Activated T-cell treated with anti-CD3 and anti-CD28 coated beads for 4 hours (primary cell): ENCODE measurements around the gene UQCRC1.
"Not testable (repeated sequence)": the region's sequence is repeated elsewhere in the genome, so short reads cannot be mapped to it uniquely, and the experiment has no call there.

Source experiments
- DNase-seq: peaks from one replicate; pipeline ENCODE4 v3.0.0-alpha.2; 2020

Gene UQCRC1

DNA sequence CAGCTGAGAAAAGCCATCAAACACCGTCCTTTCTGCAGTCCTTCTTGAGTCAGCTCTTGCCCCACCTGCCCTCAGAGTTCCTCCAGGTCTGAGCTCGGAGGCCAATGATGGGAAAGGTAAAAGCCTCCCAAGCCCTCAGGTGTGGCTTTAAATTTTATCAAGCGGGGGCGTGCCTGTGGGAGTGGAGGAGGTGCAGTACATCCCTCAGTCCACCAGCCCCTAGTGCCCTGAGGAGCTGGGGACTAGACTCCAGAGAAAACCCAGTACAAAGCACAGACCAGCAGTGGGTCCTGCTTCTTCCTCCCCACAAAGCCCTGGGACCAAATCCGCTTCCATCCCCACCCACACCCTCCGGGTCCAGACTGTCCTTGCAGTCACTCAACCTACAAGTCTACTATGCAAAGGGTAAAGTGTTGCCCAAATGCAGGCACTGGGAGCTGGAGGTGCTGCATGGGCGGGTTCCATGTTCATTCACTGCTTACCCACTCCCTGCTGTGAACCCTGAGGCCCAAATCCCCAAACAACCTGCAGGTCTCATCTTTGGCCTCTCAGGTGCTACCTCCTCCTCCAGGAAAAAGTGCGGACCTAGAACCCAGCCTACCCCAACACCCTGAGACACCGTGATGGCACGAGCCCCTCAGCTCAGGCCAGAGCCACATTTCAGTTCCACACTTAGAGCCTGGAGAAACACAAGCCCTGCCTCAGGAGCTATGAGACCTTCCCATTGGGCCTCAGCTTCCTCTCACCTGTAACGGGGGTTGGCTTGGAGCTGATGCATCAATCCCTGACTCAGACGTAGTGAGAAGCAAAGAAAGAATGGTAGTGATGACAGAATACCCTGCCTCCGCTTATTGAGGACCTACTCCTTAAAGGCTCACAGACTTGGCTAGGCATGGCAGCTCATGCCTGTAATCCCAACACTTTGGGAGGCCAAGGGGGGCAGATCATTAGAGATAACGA is 55.3 kb downstream of the UQCRC1 start:
- no peak for DNase-seq

DNA sequence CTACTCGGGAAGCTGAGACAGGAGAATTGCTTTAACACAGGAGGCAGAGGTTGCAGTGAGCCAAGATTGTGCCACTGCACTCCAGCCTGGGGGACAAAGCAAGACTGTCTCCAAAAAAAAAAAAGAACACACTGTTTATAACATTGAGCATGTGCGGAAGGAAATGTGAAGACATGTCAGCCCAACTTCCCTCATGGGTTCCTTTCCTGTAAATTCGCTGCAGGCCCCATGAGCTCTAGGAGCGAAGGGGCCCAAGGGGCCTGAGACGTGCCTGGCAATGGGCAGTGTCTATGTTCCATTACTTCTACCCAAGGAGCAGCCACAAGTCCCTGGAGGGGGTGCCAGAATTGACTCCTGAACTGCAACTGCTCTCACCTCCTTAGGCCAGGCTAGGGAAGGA is 56.1 kb downstream of the UQCRC1 start:
- no peak for DNase-seq

DNA sequence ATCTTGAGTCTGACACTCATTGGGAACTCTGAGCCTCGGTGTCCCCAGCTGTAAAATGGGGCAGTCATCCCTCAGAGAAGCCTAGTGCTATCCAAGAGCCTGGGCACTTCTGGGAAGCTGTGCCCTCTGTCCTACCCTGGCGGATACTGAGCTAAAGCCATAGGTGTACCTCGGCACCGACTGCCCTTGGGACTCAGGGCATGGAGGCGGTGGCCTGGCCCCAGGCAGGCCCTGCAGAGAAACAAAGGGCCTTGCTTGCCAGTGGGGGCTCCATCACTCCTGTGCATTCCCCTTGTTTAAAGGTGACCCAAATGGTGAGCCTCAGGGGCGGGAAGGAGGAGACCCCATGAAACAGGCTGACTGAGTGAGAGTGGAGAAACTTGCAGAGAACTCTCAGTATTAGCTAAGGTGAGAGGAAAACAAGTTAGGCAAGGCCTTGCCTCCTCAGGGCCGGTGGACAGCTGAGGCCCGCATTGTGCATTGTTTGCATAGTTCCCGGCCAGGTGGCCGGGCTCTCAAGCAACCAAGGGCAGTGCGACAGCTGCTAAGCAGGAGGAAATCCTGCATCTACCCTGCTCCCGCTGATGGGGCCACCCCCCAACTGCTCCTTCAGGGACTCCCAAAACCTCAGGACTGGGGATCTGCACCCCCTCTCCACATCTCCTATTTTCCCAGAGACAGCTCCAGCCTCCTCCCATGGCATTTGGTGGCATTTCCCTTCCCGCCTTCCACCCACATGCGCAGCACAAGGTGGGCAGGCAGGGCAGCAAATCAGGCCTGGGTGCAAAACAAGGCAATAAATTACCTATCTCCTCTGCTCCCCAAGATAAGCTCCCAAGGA is 57.1 kb downstream of the UQCRC1 start:
- DNase-seq = no peak

DNA sequence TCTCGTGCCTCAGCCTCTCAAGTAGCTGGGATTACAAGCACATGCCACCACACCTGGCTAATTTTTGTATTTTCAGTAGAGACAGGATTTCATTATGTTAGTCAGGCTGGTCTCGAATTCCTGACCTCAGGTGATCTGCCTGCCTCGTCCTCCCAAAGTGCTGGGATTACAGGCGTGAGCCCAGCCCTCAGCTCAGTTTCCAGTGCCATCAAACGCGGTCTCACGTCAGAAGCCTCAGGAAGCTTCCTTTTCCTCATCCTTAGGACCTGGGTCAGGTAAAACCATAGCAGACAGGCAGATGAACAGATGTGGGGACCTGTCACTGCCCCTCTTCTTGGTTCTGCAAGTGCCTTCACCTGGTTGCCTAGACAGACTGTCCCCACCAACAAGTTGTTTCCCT is 57.8 kb downstream of the UQCRC1 start:
- not testable (repeated sequence) for DNase-seq
